NCI-H524 (cell line): ENCODE measurements around the gene ZNF467.

Experiments
- DNase-seq, 2 experiments: peaks; one replicate each; lab custom pipeline; 2025; lab: John Stamatoyannopoulos, UW

ZNF467 gene

DNA sequence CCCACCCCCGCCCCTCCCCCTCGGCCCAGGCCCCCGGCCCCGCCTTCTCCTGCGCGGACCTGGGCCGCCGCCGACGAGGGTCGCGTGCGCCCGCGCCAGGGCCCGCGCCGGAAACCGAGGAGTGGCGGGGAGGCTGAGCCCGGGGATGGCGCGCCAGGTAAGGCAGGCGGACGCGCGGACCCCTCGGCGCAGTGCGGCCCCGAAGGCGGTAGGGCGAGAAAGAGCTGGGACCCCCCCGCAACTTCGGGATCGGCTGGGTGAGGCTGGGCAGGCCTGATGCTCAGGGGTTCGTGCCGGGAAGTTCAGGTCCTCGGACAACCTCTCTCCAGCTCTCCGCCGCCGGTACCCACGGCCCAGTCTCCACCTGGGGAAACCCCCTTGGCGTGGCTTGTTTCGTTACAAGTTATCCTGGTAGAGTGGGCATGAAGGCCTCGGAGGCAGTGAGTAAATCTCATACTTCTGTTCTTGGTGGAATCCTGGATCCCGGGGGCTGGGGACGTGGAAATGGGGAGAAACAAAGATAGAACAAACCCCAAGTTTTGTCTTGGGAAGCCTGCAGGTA is 58.4 kb downstream of the ZNF467 start:
- no peak for DNase-seq
